ENCODE data around the gene PRKCH.

Gene PRKCH

GRCh38 chr14:61531465-61532122 lies 210.2 kb downstream of the PRKCH start:
- no peak for TF ChIP-seq CTCF (IDR thresholded peaks at IDR 0.05; ENCODE audit: low read depth, low read length)
- TF ChIP-seq MAX (IDR thresholded peaks at IDR 0.05; ENCODE audit: low read depth, low read length): no peak
- TF ChIP-seq POLR2A (IDR thresholded peaks at IDR 0.05; ENCODE audit: extremely low read depth, insufficient read length): no peak
- TF ChIP-seq MYC (IDR thresholded peaks at IDR 0.05; ENCODE audit: low read depth, low read length): no peak
- DNase-seq (ENCODE audit: low read depth): no peak
- H3K4me3 ChIP-seq (ENCODE audit: low read depth, low read length): no peak overlapping the region

GRCh38 chr14:61532123-61532505 lies 210.7 kb downstream of the PRKCH start:
- no peak for DNase-seq (ENCODE audit: low read depth)
- no peak overlapping the region for H3K4me3 ChIP-seq (ENCODE audit: low read depth, low read length)
- TF ChIP-seq CTCF (IDR thresholded peaks at IDR 0.05; ENCODE audit: low read depth, low read length): no peak
- TF ChIP-seq POLR2A (IDR thresholded peaks at IDR 0.05; ENCODE audit: extremely low read depth, insufficient read length): no peak
- TF ChIP-seq MAX (IDR thresholded peaks at IDR 0.05; ENCODE audit: low read depth, low read length): no peak
- TF ChIP-seq MYC (IDR thresholded peaks at IDR 0.05; ENCODE audit: low read depth, low read length): no peak

- DNase-seq (ENCODE audit: low read depth): no peak
- TF ChIP-seq MAX (IDR thresholded peaks at IDR 0.05; ENCODE audit: low read depth, low read length) (no peak), POLR2A (IDR thresholded peaks at IDR 0.05; ENCODE audit: extremely low read depth, insufficient read length) (no peak), CTCF (IDR thresholded peaks at IDR 0.05; ENCODE audit: low read depth, low read length) (no peak), MYC (IDR thresholded peaks at IDR 0.05; ENCODE audit: low read depth, low read length) (no peak)
- H3K4me3 ChIP-seq (ENCODE audit: low read depth, low read length): no peak overlapping the region
Measured at GRCh38 chr14:61532763-61533162, 211.4 kb downstream of the PRKCH start.

- no peak overlapping the region for H3K4me3 ChIP-seq (ENCODE audit: low read depth, low read length)
- DNase-seq (ENCODE audit: low read depth): peak; percentile 34
- no peak for TF ChIP-seq POLR2A (IDR thresholded peaks at IDR 0.05; ENCODE audit: extremely low read depth, insufficient read length)
Measured at GRCh38 chr14:61533513-61534255, 212.3 kb downstream of the PRKCH start.

GRCh38 chr14:61535032-61535431 lies 213.7 kb downstream of the PRKCH start:
- no peak for DNase-seq (ENCODE audit: low read depth)
- no peak overlapping the region for H3K4me3 ChIP-seq (ENCODE audit: low read depth, low read length)
- TF ChIP-seq MYC (IDR thresholded peaks at IDR 0.05; ENCODE audit: low read depth, low read length): no peak
- TF ChIP-seq MAX (IDR thresholded peaks at IDR 0.05; ENCODE audit: low read depth, low read length): no peak
- no peak for TF ChIP-seq CTCF (IDR thresholded peaks at IDR 0.05; ENCODE audit: low read depth, low read length)
- TF ChIP-seq POLR2A (IDR thresholded peaks at IDR 0.05; ENCODE audit: extremely low read depth, insufficient read length): no peak

- no peak for DNase-seq (ENCODE audit: low read depth)
- TF ChIP-seq POLR2A (IDR thresholded peaks at IDR 0.05; ENCODE audit: extremely low read depth, insufficient read length) (no peak), CTCF (IDR thresholded peaks at IDR 0.05; ENCODE audit: low read depth, low read length) (no peak), MAX (IDR thresholded peaks at IDR 0.05; ENCODE audit: low read depth, low read length) (no peak), MYC (IDR thresholded peaks at IDR 0.05; ENCODE audit: low read depth, low read length) (no peak)
- no peak overlapping the region for H3K4me3 ChIP-seq (ENCODE audit: low read depth, low read length)
Measured at GRCh38 chr14:61535458-61535857, 214.1 kb downstream of the PRKCH start.

Measured in NB4 (cell line).